Transverse colon (tissue), 4 donors: Measurements from ENCODE around the gene MAP3K3.

ENCODE experiments used
- POLR2AphosphoS5 ChIP-seq, 3 donors: sonication (generic); formaldehyde crosslinking; IDR thresholded peaks; one replicate each; pipeline ENCODE4 v1.6.1; 2016; ENCODE audit warnings: antibody characterized with exemption in 3 of 3
- TF ChIP-seq, protein P1 (sequence below), 5 experiments: fragments of 200-600 bp in 3 of 5; fragments of 450-650 bp in 2 of 5; sonication (generic) in 3 of 5; IDR thresholded peaks; 1 replicate in 2 of 5; 2 replicates in 3 of 5; pipeline ENCODE4 v1.5.1; 2016 to 2017; ENCODE audit warnings: antibody characterized with exemption in 5 of 5, inconsistent platforms in 3 of 5, mild to moderate bottlenecking in 2 of 5, moderate library complexity in 1 of 5

DNA sequence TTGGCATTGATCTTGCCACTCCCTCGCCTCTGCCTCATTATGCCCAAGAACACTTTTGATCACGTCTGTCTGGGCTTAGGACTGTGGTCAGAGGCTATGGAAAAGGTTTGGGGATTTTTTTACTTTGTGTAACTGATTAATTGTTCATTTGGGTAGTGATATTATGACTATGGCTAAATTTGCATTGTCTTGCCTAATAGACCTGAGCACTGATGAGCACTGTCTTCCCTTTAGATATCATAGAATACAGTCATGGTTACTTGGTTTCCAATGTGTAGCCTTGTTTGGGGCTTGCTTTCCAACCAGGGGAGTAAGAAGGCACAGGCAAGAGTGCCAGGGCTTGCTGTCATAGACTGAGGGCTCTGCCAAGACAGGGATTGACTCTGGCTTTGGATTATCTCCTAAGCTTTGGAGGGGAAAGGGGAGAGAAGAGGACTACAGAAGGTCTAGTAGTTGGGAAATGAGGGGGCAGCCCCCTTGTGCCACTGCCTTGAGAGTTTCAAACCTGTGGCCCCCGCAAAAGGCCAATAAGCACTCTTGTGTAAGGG is 64.0 kb downstream of the MAP3K3 start:
- no peak for TF ChIP-seq POLR2AphosphoS5 (IDR thresholded peaks at IDR 0.05)
- TF ChIP-seq, protein P1, sequence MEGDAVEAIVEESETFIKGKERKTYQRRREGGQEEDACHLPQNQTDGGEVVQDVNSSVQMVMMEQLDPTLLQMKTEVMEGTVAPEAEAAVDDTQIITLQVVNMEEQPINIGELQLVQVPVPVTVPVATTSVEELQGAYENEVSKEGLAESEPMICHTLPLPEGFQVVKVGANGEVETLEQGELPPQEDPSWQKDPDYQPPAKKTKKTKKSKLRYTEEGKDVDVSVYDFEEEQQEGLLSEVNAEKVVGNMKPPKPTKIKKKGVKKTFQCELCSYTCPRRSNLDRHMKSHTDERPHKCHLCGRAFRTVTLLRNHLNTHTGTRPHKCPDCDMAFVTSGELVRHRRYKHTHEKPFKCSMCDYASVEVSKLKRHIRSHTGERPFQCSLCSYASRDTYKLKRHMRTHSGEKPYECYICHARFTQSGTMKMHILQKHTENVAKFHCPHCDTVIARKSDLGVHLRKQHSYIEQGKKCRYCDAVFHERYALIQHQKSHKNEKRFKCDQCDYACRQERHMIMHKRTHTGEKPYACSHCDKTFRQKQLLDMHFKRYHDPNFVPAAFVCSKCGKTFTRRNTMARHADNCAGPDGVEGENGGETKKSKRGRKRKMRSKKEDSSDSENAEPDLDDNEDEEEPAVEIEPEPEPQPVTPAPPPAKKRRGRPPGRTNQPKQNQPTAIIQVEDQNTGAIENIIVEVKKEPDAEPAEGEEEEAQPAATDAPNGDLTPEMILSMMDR (IDR thresholded peaks at IDR 0.05): no peak
